NT2/D1 (cell line): ENCODE measurements around the gene INPP5D.
A peak's percentile ranks its signal among the peaks of the same experiment; 100 is the strongest.

ENCODE experiments used
- DNase-seq: peaks from one replicate; pipeline ENCODE4 v3.0.0-alpha.2; 2011; ENCODE audit warnings: low read depth, low spot score
- H3K27me3 ChIP-seq: 2 replicates; pipeline ENCODE4 v1.6.0; 2011; ENCODE audit warnings: mild to moderate bottlenecking; ENCODE audit not compliant: insufficient read length, insufficient read depth
- H3K36me3 ChIP-seq: 2 replicates; pipeline ENCODE4 v1.6.1; 2011; ENCODE audit warnings: mild to moderate bottlenecking, low read length, mixed read lengths; ENCODE audit not compliant: insufficient read depth, insufficient read length
- H3K4me1 ChIP-seq: 2 replicates; pipeline ENCODE4 v1.5.1; 2011; ENCODE audit not compliant: insufficient read depth, insufficient read length
- H3K4me3 ChIP-seq: 2 replicates; pipeline ENCODE4 v1.5.1; 2011; ENCODE audit warnings: low read depth; ENCODE audit not compliant: insufficient read length
- H3K9ac ChIP-seq: 2 replicates; pipeline ENCODE4 v1.6.0; 2011; ENCODE audit warnings: low read depth; ENCODE audit not compliant: insufficient read length
- H3K9me3 ChIP-seq: 2 replicates; pipeline ENCODE4 v1.5.1; 2011; ENCODE audit warnings: mild to moderate bottlenecking, low read length; ENCODE audit not compliant: insufficient read depth
- SUZ12 ChIP-seq: IDR thresholded peaks from 2 replicates; pipeline ENCODE4 v1.6.1; 2011; ENCODE audit not compliant: insufficient read length, insufficient read depth; ENCODE audit errors: extremely low read depth
- YY1 ChIP-seq: IDR thresholded peaks from 2 replicates; pipeline ENCODE4 v1.6.1; 2011; ENCODE audit not compliant: insufficient read length, insufficient read depth
- ZNF274 ChIP-seq: IDR thresholded peaks from 2 replicates; pipeline ENCODE4 v1.6.1; 2011; ENCODE audit warnings: mild to moderate bottlenecking, low read depth, low read length

The INPP5D gene

DNA sequence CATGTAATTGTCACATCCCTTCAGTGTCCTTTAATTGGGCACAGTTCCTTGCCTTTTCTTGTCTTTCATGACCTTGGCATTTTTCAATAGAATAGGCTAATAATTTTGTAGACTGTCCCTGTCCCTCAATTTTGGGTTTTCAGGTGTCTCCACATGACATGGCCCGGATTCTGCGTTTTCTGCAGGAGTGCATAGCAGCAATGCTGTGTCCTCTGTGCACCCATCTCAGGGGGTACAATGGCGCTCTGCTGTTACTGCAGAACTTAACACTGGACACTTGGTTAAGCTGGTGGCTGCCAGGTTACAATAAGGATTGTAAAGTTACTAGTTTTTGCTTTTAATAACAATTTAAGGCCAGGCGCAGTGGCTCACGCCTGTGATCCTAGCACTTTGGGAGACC is 51.3 kb downstream of the INPP5D start:
- no peaks in the 10 kb centered on the region for H3K27me3 ChIP-seq
- H3K9me3 ChIP-seq: no peaks in the 10 kb centered on the region
- DNase-seq: no peak
- H3K9ac ChIP-seq: no peak overlapping the region
- no peak overlapping the region for H3K4me3 ChIP-seq
- no peak for TF ChIP-seq YY1
- H3K4me1 ChIP-seq: peaks cover 10% of the 10 kb centered on the region
- no peaks in the 10 kb centered on the region for H3K36me3 ChIP-seq

- peaks cover 12% of the 10 kb centered on the region for H3K4me1 ChIP-seq
- H3K9ac ChIP-seq: no peak overlapping the region
- TF ChIP-seq YY1: no peak
- TF ChIP-seq ZNF274: no peak
- TF ChIP-seq SUZ12: no peak
- no peak for DNase-seq
- H3K4me3 ChIP-seq: no peak overlapping the region
- no peaks in the 10 kb centered on the region for H3K27me3 ChIP-seq
- H3K36me3 ChIP-seq: no peaks in the 10 kb centered on the region
- H3K9me3 ChIP-seq: no peaks in the 10 kb centered on the region
These were observed 52.2 kb downstream of the INPP5D start for GRCh38 chr2:233112329-233112728.

GRCh38 chr2:233112776-233113452 is 52.8 kb downstream of the INPP5D start:
- Histone ChIP-seq H3K4me1 (peaks cover 18% of the 10 kb centered on the region), H3K4me3 (no peak overlapping the region), H3K9me3 (no peaks in the 10 kb centered on the region), H3K9ac (no peak overlapping the region), H3K36me3 (no peaks in the 10 kb centered on the region), H3K27me3 (no peaks in the 10 kb centered on the region)
- TF ChIP-seq ZNF274: no peak
- TF ChIP-seq SUZ12: no peak
- TF ChIP-seq YY1: no peak
- no peak for DNase-seq

GRCh38 chr2:233114421-233114861 is 54.3 kb downstream of the INPP5D start:
- no peaks in the 10 kb centered on the region for H3K36me3 ChIP-seq
- DNase-seq: no peak
- TF ChIP-seq YY1 (no peak), ZNF274 (no peak), SUZ12 (no peak)
- H3K4me3 ChIP-seq: no peak overlapping the region
- H3K27me3 ChIP-seq: no peaks in the 10 kb centered on the region
- peaks cover 12% of the 10 kb centered on the region for H3K4me1 ChIP-seq
- H3K9me3 ChIP-seq: no peaks in the 10 kb centered on the region
- no peak overlapping the region for H3K9ac ChIP-seq

DNA sequence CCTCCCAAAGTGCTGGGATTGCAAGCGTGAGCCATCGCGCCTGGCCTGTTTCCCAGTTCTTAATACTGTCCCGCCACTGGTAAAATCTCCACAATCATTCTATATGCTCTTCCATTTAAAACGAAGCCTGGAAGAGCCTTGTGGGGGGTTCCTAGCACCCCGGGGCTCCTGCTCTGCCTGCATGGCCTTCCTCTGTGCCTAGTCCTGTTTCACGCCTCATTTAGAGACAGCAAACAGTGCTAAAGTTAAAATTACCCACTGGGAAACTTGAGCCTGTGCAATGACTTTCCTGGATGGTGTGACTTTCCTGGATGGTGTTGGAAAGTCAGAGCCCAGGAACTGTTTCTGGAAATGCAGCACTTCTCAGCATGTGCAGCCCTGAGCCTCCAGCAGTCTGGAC is 55.0 kb downstream of the INPP5D start:
- H3K4me3 ChIP-seq: no peak overlapping the region
- H3K27me3 ChIP-seq: no peaks in the 10 kb centered on the region
- H3K9me3 ChIP-seq: no peaks in the 10 kb centered on the region
- H3K9ac ChIP-seq: no peak overlapping the region
- TF ChIP-seq SUZ12: no peak
- TF ChIP-seq ZNF274: no peak
- no peak for TF ChIP-seq YY1
- H3K36me3 ChIP-seq: no peaks in the 10 kb centered on the region
- DNase-seq: no peak
- H3K4me1 ChIP-seq: peaks cover 12% of the 10 kb centered on the region

DNA sequence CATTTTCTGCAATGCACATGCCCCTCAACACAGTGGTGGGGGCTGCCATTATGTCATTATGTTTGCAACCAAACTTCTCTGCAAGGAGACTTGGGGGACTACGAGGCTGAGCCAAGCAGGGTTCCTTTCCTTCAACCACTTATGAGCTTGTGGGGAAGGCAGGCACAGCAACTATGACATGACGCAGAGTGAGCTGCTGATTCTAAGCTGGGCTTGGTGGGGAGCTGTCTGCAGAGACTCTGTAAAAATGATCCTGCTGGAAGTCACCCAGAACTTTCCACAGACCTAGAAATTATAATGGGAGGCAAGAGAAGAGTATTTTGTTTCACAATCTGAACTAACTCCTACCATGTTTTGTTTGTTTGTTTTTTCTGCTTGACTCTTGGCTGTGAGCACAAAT is 55.6 kb downstream of the INPP5D start:
- no peak for DNase-seq
- Histone ChIP-seq H3K4me1 (peaks cover 12% of the 10 kb centered on the region), H3K9me3 (no peaks in the 10 kb centered on the region), H3K4me3 (no peak overlapping the region), H3K9ac (no peak overlapping the region), H3K27me3 (no peaks in the 10 kb centered on the region), H3K36me3 (no peaks in the 10 kb centered on the region)
- TF ChIP-seq SUZ12: no peak
- TF ChIP-seq YY1: no peak
- no peak for TF ChIP-seq ZNF274

GRCh38 chr2:233116946-233117345 is 56.8 kb downstream of the INPP5D start:
- H3K4me3 ChIP-seq: no peak overlapping the region
- no peaks in the 10 kb centered on the region for H3K9me3 ChIP-seq
- DNase-seq: no peak
- H3K36me3 ChIP-seq: no peaks in the 10 kb centered on the region
- no peaks in the 10 kb centered on the region for H3K27me3 ChIP-seq
- no peak overlapping the region for H3K9ac ChIP-seq
- peaks cover 12% of the 10 kb centered on the region for H3K4me1 ChIP-seq
- TF ChIP-seq ZNF274 (no peak), SUZ12 (no peak), YY1 (no peak)

GRCh38 chr2:233117351-233117750 is 57.2 kb downstream of the INPP5D start:
- TF ChIP-seq YY1 (no peak), SUZ12 (no peak), ZNF274 (no peak)
- Histone ChIP-seq H3K27me3 (no peaks in the 10 kb centered on the region), H3K4me1 (peaks cover 12% of the 10 kb centered on the region), H3K9ac (peak overlapping the region; percentile 44), H3K4me3 (no peak overlapping the region), H3K36me3 (no peaks in the 10 kb centered on the region), H3K9me3 (no peaks in the 10 kb centered on the region)
- DNase-seq: no peak
